Measurements from ENCODE around the gene ULK2.

The ULK2 gene

GRCh38 chr17:19830061-19830460, 37.7 kb downstream of the ULK2 start:
- Histone ChIP-seq H3K4me1 (ENCODE audit: insufficient read depth, low read length, severe bottlenecking) (peaks cover 5% of the 10 kb centered on the region), H3K27ac (ENCODE audit: low read depth, low read length, poor library complexity, severe bottlenecking) (no peak overlapping the region), H3F3A (ENCODE audit: insufficient read depth, low read length) (no peaks in the 10 kb centered on the region), H3K36me3 (ENCODE audit: insufficient read depth, low read length) (no peaks in the 10 kb centered on the region), H2AFZ (ENCODE audit: low read length) (no peak overlapping the region), H3K9ac (ENCODE audit: low read length) (no peak overlapping the region), H3K9me3 (ENCODE audit: low read length) (no peaks in the 10 kb centered on the region), H3K9me2 (ENCODE audit: low read depth, low read length) (no peaks in the 10 kb centered on the region), H3K4me2 (ENCODE audit: low read length) (no peak overlapping the region), H4K20me1 (ENCODE audit: insufficient read depth, low read length) (no peaks in the 10 kb centered on the region), H3K27me3 (ENCODE audit: insufficient read depth, low read length) (no peaks in the 10 kb centered on the region), H3K4me3 (ENCODE audit: low read depth, low read length, poor library complexity, severe bottlenecking) (no peak overlapping the region), H3K79me2 (ENCODE audit: insufficient read depth, low read length) (no peaks in the 10 kb centered on the region)
- TF ChIP-seq, protein P1, sequence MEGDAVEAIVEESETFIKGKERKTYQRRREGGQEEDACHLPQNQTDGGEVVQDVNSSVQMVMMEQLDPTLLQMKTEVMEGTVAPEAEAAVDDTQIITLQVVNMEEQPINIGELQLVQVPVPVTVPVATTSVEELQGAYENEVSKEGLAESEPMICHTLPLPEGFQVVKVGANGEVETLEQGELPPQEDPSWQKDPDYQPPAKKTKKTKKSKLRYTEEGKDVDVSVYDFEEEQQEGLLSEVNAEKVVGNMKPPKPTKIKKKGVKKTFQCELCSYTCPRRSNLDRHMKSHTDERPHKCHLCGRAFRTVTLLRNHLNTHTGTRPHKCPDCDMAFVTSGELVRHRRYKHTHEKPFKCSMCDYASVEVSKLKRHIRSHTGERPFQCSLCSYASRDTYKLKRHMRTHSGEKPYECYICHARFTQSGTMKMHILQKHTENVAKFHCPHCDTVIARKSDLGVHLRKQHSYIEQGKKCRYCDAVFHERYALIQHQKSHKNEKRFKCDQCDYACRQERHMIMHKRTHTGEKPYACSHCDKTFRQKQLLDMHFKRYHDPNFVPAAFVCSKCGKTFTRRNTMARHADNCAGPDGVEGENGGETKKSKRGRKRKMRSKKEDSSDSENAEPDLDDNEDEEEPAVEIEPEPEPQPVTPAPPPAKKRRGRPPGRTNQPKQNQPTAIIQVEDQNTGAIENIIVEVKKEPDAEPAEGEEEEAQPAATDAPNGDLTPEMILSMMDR (IDR thresholded peaks at IDR 0.05; ENCODE audit: low read length) = no peak
- TF ChIP-seq EZH2 (IDR thresholded peaks at IDR 0.05; ENCODE audit: borderline replicate concordance, low read length) = no peak

- H2AFZ ChIP-seq (ENCODE audit: low read length) = no peak overlapping the region
- H3K9me3 ChIP-seq (ENCODE audit: low read length) = no peaks in the 10 kb centered on the region
- H3K4me2 ChIP-seq (ENCODE audit: low read length) = no peak overlapping the region
- no peaks in the 10 kb centered on the region for H4K20me1 ChIP-seq (ENCODE audit: insufficient read depth, low read length)
- no peaks in the 10 kb centered on the region for H3F3A ChIP-seq (ENCODE audit: insufficient read depth, low read length)
- H3K4me3 ChIP-seq (ENCODE audit: low read depth, low read length, poor library complexity, severe bottlenecking) = no peak overlapping the region
- no peaks in the 10 kb centered on the region for H3K9me2 ChIP-seq (ENCODE audit: low read depth, low read length)
- H3K9ac ChIP-seq (ENCODE audit: low read length) = no peak overlapping the region
- H3K27ac ChIP-seq (ENCODE audit: low read depth, low read length, poor library complexity, severe bottlenecking) = no peak overlapping the region
- H3K36me3 ChIP-seq (ENCODE audit: insufficient read depth, low read length) = no peaks in the 10 kb centered on the region
- H3K4me1 ChIP-seq (ENCODE audit: insufficient read depth, low read length, severe bottlenecking) = no peaks in the 10 kb centered on the region
- H3K79me2 ChIP-seq (ENCODE audit: insufficient read depth, low read length) = no peaks in the 10 kb centered on the region
- H3K27me3 ChIP-seq (ENCODE audit: insufficient read depth, low read length) = no peaks in the 10 kb centered on the region
- TF ChIP-seq, protein P1 (IDR thresholded peaks at IDR 0.05; ENCODE audit: low read length) = peak; percentile 37; the same call in 1 of the 2 replicates
- no peak for TF ChIP-seq EZH2 (IDR thresholded peaks at IDR 0.05; ENCODE audit: borderline replicate concordance, low read length)
Measured at GRCh38 chr17:19812407-19812806, 55.3 kb downstream of the ULK2 start.

DNA sequence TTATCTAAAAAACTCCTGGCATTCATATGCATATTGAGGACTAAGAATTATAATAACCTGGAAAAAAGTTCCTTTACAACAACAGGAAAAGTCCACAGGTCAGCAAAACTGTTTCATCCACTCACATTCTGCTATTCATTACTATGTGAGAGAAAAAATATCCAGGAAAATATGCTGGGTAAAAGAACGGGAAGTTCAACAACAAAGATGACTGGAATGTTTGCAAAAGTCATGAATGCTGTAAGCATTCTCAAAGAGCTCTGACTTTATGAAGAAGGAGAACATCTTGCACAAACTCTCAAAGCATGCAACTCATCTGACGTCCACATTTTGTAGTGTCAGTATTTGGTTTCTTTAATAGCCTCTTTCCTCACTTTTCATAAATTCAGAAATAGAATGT, 62.7 kb downstream of the ULK2 start:
- Histone ChIP-seq H3F3A (ENCODE audit: insufficient read depth, low read length) (no peaks in the 10 kb centered on the region), H3K4me2 (ENCODE audit: low read length) (no peak overlapping the region), H3K4me1 (ENCODE audit: insufficient read depth, low read length, severe bottlenecking) (no peaks in the 10 kb centered on the region), H3K4me3 (ENCODE audit: low read depth, low read length, poor library complexity, severe bottlenecking) (no peak overlapping the region), H3K9ac (ENCODE audit: low read length) (no peak overlapping the region), H3K27ac (ENCODE audit: low read depth, low read length, poor library complexity, severe bottlenecking) (no peak overlapping the region), H3K36me3 (ENCODE audit: insufficient read depth, low read length) (no peaks in the 10 kb centered on the region), H3K9me2 (ENCODE audit: low read depth, low read length) (no peaks in the 10 kb centered on the region), H2AFZ (ENCODE audit: low read length) (no peak overlapping the region), H3K9me3 (ENCODE audit: low read length) (no peaks in the 10 kb centered on the region), H3K79me2 (ENCODE audit: insufficient read depth, low read length) (no peaks in the 10 kb centered on the region), H3K27me3 (ENCODE audit: insufficient read depth, low read length) (no peaks in the 10 kb centered on the region), H4K20me1 (ENCODE audit: insufficient read depth, low read length) (no peaks in the 10 kb centered on the region)
- no peak for TF ChIP-seq EZH2 (IDR thresholded peaks at IDR 0.05; ENCODE audit: borderline replicate concordance, low read length)
- TF ChIP-seq, protein P1 (IDR thresholded peaks at IDR 0.05; ENCODE audit: low read length) = no peak

Data from OCI-LY1 (cell line).